HepG2 (cell line): ENCODE data around the gene KCTD6. TPM values are rescaled to one million over a fixed set of nuclear protein-coding genes. Genes with fewer than 3 reads are reported as not detected.

Source experiments
- CHD4 ChIP-seq: fragments of 200-600 bp; sonication (generic); IDR thresholded peaks from 2 replicates; pipeline ENCODE4 v1.7.0; 2017; ENCODE audit warnings: mild to moderate bottlenecking, low read length, borderline replicate concordance
- FOXA1 ChIP-seq, 2 experiments: fragments of 450-650 bp in 1 of 2; sonication (generic) in 1 of 2; formaldehyde crosslinking in 1 of 2; IDR thresholded peaks; 2 replicates each; pipeline versions ENCODE4 v1.4.0 to v1.6.1; 2016 to 2020; ENCODE audit warnings: missing genetic modification reagents in 1 of 2
- FOXP1 ChIP-seq, 2 experiments: fragments of 450-650 bp in 1 of 2; IDR thresholded peaks; 2 replicates each; pipeline ENCODE4 v1.6.1; 2017 to 2018; ENCODE audit warnings: antibody characterized with exemption in 1 of 2
- GATAD2A ChIP-seq: IDR thresholded peaks from 2 replicates; pipeline ENCODE4 v1.6.1; 2016
- NFIC ChIP-seq: IDR thresholded peaks from 2 replicates; pipeline ENCODE4 v1.6.1; 2012; ENCODE audit warnings: mild to moderate bottlenecking, low read length, inconsistent platforms
- NFYB ChIP-seq: sonication (generic); formaldehyde crosslinking; IDR thresholded peaks from 2 replicates; pipeline ENCODE4 v1.4.0; 2020; ENCODE audit warnings: missing genetic modification reagents
- SRSF9 ChIP-seq: fragments of 200-400 bp; formaldehyde crosslinking; IDR thresholded peaks from 2 replicates; pipeline ENCODE4 v1.6.1; 2018; ENCODE audit warnings: borderline replicate concordance, mild to moderate bottlenecking, low read depth, low read length; ENCODE audit not compliant: insufficient read depth, poor library complexity, severe bottlenecking
- TARDBP ChIP-seq: sonication (generic); formaldehyde crosslinking; IDR thresholded peaks from 2 replicates; pipeline ENCODE4 v1.8.0; 2022; ENCODE audit warnings: mild to moderate bottlenecking, missing genetic modification reagents
- ZBTB3 ChIP-seq: sonication (generic); formaldehyde crosslinking; IDR thresholded peaks from 2 replicates; pipeline ENCODE4 v1.4.0; 2020; ENCODE audit warnings: low read depth, mild to moderate bottlenecking, moderate library complexity, missing genetic modification reagents, borderline replicate concordance
- ZNF644 ChIP-seq: IDR thresholded peaks from 2 replicates; pipeline ENCODE4 v1.6.1; 2016; ENCODE audit warnings: low read depth
- ZNF652 ChIP-seq: IDR thresholded peaks from 2 replicates; pipeline ENCODE4 v1.6.1; 2016; ENCODE audit warnings: low read depth, borderline replicate concordance
- polyA plus RNA-seq, 8 experiments: library from polyadenylated mRNA; depleted of rRNA in 3 of 8; stranded (reverse) in 7 of 8; unstranded in 1 of 8; fragments of >200 nt; fragmentation: Illumina TruSeq in 4 of 8; extraction: Trizol in 4 of 8; gene quantifications; 2 replicates each; pipeline versions ENCODE4 v1.2.1 to v1.2.3, GENCODE V29; 2011 to 2016; ENCODE audit warnings: low read depth in 4 of 8, missing spikeins in 1 of 8, mixed read lengths in 1 of 8; ENCODE audit not compliant: insufficient read depth in 1 of 8
- total RNA-seq, 5 experiments: library from RNA; depleted of rRNA; stranded (reverse); fragments of >200 nt; fragmentation: Illumina TruSeq; extraction: Trizol; gene quantifications; 2 replicates each; pipeline ENCODE4 v1.2.3, GENCODE V29; 2016; ENCODE audit warnings: low read depth in 1 of 5
- TF ChIP-seq, protein P1 (sequence below): sonication (generic); formaldehyde crosslinking; IDR thresholded peaks from 2 replicates; pipeline ENCODE4 v1.5.0; 2020; ENCODE audit warnings: mild to moderate bottlenecking, missing genetic modification reagents
- TF ChIP-seq, protein P2 (sequence below): sonication (generic); formaldehyde crosslinking; IDR thresholded peaks from 2 replicates; pipeline ENCODE4 v1.9.0; 2022; ENCODE audit warnings: missing genetic modification reagents, mild to moderate bottlenecking, borderline replicate concordance
- TF ChIP-seq, protein P3 (sequence below): sonication (generic); formaldehyde crosslinking; IDR thresholded peaks from 2 replicates; pipeline ENCODE4 v1.4.0; 2020; ENCODE audit warnings: missing genetic modification reagents
- TF ChIP-seq, protein P4 (sequence below): sonication (generic); formaldehyde crosslinking; IDR thresholded peaks from 2 replicates; pipeline ENCODE4 v1.4.0; 2020; ENCODE audit warnings: missing genetic modification reagents
- TF ChIP-seq, protein P5 (sequence below): sonication (generic); formaldehyde crosslinking; IDR thresholded peaks from 2 replicates; pipeline ENCODE4 v1.4.0; 2020; ENCODE audit warnings: missing genetic modification reagents
- TF ChIP-seq, protein P6 (sequence below): sonication (generic); formaldehyde crosslinking; IDR thresholded peaks from 2 replicates; pipeline ENCODE4 v1.5.0; 2020; ENCODE audit warnings: mild to moderate bottlenecking, missing genetic modification reagents, borderline replicate concordance

The KCTD6 gene
- total and polyA plus RNA-seq, 2 of the 13 experiments (the other 11 are each of a cell fraction or from before 2014, with no cell fraction given): 13.4 to 14.2 TPM

DNA sequence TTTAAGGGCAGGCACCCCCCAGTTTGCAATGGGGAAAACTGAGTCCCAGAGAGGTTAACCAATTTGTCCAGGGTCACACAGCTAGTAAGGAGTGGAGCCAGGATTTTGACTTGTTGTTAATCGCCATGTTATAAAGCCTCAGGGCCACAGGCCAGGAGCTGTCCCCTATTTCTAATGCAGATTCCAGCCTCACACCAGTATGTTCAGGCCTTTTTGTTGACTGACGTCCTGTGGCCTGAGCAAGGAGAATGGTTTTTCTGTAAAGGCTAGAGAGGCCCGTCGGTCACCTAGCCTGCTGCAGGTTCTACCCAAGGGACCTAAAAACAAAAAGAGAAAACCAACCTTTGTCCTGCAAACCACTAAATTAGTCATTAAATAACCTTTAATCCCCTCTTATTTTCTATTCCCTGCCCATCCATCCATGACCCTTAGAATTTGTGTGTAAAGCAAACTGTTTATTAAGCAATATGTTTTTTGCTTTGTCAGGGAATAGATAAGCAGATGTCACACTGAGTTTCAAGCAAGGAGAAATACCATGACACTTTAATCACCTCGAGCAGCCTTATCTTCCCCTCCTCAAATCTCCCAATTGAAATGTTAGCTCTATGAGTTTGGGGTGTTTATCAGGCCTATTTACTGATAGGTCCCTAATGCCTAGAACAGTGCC, 31.0 kb downstream of the KCTD6 start (continued):
- TF ChIP-seq, protein P1, sequence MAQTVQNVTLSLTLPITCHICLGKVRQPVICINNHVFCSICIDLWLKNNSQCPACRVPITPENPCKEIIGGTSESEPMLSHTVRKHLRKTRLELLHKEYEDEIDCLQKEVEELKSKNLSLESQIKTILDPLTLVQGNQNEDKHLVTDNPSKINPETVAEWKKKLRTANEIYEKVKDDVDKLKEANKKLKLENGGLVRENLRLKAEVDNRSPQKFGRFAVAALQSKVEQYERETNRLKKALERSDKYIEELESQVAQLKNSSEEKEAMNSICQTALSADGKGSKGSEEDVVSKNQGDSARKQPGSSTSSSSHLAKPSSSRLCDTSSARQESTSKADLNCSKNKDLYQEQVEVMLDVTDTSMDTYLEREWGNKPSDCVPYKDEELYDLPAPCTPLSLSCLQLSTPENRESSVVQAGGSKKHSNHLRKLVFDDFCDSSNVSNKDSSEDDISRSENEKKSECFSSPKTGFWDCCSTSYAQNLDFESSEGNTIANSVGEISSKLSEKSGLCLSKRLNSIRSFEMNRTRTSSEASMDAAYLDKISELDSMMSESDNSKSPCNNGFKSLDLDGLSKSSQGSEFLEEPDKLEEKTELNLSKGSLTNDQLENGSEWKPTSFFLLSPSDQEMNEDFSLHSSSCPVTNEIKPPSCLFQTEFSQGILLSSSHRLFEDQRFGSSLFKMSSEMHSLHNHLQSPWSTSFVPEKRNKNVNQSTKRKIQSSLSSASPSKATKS: no peak
- TF ChIP-seq FOXA1 (IDR thresholded peaks at IDR 0.05) (no peak), FOXA1 (CRISPR knock-in tag; IDR thresholded peaks at IDR 0.05) (peak; percentile 30; the same call in 1 of the 2 replicates), NFYB (no peak), ZNF644 (CRISPR knock-in tag) (no peak), SRSF9 (no peak), GATAD2A (CRISPR knock-in tag) (peak; percentile 77), FOXP1 (IDR thresholded peaks at IDR 0.05) (no peak), FOXP1 (CRISPR knock-in tag; IDR thresholded peaks at IDR 0.05) (peak; percentile 88; the same call in 1 of the 2 replicates), ZNF652 (no peak), CHD4 (0 out of 2 replicates have a peak, but pooled peaks have one; percentile 41), TARDBP (peak; percentile 60), ZBTB3 (no peak), NFIC (0 out of 2 replicates have a peak, but pooled peaks have one; percentile 41)
- TF ChIP-seq, protein P2, sequence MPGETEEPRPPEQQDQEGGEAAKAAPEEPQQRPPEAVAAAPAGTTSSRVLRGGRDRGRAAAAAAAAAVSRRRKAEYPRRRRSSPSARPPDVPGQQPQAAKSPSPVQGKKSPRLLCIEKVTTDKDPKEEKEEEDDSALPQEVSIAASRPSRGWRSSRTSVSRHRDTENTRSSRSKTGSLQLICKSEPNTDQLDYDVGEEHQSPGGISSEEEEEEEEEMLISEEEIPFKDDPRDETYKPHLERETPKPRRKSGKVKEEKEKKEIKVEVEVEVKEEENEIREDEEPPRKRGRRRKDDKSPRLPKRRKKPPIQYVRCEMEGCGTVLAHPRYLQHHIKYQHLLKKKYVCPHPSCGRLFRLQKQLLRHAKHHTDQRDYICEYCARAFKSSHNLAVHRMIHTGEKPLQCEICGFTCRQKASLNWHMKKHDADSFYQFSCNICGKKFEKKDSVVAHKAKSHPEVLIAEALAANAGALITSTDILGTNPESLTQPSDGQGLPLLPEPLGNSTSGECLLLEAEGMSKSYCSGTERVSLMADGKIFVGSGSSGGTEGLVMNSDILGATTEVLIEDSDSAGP: no peak
- TF ChIP-seq, protein P3, sequence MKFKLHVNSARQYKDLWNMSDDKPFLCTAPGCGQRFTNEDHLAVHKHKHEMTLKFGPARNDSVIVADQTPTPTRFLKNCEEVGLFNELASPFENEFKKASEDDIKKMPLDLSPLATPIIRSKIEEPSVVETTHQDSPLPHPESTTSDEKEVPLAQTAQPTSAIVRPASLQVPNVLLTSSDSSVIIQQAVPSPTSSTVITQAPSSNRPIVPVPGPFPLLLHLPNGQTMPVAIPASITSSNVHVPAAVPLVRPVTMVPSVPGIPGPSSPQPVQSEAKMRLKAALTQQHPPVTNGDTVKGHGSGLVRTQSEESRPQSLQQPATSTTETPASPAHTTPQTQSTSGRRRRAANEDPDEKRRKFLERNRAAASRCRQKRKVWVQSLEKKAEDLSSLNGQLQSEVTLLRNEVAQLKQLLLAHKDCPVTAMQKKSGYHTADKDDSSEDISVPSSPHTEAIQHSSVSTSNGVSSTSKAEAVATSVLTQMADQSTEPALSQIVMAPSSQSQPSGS (CRISPR knock-in tag): no peak
- TF ChIP-seq, protein P4, sequence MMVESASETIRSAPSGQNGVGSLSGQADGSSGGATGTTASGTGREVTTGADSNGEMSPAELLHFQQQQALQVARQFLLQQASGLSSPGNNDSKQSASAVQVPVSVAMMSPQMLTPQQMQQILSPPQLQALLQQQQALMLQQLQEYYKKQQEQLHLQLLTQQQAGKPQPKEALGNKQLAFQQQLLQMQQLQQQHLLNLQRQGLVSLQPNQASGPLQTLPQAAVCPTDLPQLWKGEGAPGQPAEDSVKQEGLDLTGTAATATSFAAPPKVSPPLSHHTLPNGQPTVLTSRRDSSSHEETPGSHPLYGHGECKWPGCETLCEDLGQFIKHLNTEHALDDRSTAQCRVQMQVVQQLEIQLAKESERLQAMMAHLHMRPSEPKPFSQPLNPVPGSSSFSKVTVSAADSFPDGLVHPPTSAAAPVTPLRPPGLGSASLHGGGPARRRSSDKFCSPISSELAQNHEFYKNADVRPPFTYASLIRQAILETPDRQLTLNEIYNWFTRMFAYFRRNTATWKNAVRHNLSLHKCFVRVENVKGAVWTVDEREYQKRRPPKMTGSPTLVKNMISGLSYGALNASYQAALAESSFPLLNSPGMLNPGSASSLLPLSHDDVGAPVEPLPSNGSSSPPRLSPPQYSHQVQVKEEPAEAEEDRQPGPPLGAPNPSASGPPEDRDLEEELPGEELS (CRISPR knock-in tag): peak; percentile 94
- TF ChIP-seq, protein P5, sequence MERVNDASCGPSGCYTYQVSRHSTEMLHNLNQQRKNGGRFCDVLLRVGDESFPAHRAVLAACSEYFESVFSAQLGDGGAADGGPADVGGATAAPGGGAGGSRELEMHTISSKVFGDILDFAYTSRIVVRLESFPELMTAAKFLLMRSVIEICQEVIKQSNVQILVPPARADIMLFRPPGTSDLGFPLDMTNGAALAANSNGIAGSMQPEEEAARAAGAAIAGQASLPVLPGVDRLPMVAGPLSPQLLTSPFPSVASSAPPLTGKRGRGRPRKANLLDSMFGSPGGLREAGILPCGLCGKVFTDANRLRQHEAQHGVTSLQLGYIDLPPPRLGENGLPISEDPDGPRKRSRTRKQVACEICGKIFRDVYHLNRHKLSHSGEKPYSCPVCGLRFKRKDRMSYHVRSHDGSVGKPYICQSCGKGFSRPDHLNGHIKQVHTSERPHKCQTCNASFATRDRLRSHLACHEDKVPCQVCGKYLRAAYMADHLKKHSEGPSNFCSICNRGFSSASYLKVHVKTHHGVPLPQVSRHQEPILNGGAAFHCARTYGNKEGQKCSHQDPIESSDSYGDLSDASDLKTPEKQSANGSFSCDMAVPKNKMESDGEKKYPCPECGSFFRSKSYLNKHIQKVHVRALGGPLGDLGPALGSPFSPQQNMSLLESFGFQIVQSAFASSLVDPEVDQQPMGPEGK (CRISPR knock-in tag): peak; percentile 12; the same call in 1 of the 2 replicates
- TF ChIP-seq, protein P6, sequence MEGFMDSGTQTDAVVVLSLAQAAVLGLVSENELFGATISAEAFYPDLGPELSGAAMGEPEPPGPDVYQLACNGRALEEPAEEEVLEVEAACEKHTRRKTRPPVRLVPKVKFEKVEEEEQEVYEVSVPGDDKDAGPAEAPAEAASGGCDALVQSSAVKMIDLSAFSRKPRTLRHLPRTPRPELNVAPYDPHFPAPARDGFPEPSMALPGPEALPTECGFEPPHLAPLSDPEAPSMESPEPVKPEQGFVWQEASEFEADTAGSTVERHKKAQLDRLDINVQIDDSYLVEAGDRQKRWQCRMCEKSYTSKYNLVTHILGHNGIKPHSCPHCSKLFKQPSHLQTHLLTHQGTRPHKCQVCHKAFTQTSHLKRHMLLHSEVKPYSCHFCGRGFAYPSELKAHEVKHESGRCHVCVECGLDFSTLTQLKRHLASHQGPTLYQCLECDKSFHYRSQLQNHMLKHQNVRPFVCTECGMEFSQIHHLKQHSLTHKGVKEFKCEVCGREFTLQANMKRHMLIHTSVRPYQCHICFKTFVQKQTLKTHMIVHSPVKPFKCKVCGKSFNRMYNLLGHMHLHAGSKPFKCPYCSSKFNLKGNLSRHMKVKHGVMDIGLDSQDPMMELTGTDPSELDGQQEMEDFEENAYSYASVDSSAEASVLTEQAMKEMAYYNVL (CRISPR knock-in tag): no peak
